Hepatocyte (in vitro differentiated cells): ENCODE measurements around the gene ZNF764.

Source experiments
- EZH2phosphoT487 ChIP-seq: fragments of 200-600 bp; sonication (generic); IDR thresholded peaks from one replicate; pipeline ENCODE4 v1.6.1; 2018; ENCODE audit warnings: antibody characterized with exemption, mild to moderate bottlenecking, low read depth, moderate library complexity; ENCODE audit not compliant: unreplicated experiment, severe bottlenecking
- TF ChIP-seq, protein P1 (sequence below): fragments of 200-600 bp; sonication (generic); IDR thresholded peaks from 2 replicates; pipeline ENCODE4 v1.5.1; 2016; ENCODE audit warnings: antibody characterized with exemption, mild to moderate bottlenecking; ENCODE audit not compliant: poor library complexity

DNA sequence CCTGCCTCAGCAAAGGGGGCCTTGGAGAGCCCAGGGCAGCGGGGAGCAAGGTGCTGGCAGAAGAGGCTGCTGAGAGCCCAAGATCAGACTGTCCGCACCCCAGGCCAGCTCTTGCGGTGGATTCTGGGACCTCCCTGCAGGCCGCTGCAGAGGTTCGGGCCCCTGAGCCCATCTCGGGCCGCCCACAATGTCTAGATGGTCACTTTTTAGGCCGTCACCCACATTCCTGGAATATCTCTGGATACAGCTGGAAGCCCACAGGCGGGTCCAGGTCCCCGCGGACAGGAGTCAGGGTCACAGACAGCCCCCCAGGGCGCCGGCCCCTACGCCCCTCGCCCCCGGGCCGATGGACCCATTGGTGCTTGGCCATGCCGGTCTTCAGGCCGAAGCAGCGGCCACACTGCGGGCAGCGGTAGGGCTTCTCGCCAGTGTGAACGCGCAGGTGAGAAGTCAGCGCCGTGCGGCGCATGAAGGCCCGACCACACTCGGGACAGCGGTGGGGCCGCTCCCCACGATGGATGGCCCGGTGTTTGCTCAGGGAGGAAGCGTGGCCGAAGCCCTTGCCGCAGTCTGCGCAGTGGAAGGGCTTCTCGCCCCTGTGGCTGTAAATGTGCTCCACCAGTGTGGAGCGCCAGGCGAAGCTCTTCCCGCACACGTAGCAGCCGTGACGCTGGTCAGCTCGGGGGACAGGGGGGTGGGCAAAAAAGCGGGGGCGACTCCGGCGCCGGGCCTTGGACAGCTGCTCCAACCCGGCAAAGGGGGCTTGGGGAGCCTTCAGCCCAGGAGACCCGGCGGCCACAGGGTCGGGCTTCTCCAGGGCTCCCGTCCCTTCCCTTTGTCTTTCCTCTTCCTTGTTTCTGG lies 25.7 kb downstream of the ZNF764 start:
- no peak for TF ChIP-seq EZH2phosphoT487
- TF ChIP-seq, protein P1, sequence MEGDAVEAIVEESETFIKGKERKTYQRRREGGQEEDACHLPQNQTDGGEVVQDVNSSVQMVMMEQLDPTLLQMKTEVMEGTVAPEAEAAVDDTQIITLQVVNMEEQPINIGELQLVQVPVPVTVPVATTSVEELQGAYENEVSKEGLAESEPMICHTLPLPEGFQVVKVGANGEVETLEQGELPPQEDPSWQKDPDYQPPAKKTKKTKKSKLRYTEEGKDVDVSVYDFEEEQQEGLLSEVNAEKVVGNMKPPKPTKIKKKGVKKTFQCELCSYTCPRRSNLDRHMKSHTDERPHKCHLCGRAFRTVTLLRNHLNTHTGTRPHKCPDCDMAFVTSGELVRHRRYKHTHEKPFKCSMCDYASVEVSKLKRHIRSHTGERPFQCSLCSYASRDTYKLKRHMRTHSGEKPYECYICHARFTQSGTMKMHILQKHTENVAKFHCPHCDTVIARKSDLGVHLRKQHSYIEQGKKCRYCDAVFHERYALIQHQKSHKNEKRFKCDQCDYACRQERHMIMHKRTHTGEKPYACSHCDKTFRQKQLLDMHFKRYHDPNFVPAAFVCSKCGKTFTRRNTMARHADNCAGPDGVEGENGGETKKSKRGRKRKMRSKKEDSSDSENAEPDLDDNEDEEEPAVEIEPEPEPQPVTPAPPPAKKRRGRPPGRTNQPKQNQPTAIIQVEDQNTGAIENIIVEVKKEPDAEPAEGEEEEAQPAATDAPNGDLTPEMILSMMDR: no peak
